ENCODE measurements around the gene OR1F1. TPM values are rescaled to one million over a fixed set of nuclear protein-coding genes. Genes with fewer than 3 reads are reported as not detected.

Gene OR1F1
- total and polyA plus RNA-seq, 2 experiments from 2014 or later, result 0.38 TPM; not detected in 1

DNA sequence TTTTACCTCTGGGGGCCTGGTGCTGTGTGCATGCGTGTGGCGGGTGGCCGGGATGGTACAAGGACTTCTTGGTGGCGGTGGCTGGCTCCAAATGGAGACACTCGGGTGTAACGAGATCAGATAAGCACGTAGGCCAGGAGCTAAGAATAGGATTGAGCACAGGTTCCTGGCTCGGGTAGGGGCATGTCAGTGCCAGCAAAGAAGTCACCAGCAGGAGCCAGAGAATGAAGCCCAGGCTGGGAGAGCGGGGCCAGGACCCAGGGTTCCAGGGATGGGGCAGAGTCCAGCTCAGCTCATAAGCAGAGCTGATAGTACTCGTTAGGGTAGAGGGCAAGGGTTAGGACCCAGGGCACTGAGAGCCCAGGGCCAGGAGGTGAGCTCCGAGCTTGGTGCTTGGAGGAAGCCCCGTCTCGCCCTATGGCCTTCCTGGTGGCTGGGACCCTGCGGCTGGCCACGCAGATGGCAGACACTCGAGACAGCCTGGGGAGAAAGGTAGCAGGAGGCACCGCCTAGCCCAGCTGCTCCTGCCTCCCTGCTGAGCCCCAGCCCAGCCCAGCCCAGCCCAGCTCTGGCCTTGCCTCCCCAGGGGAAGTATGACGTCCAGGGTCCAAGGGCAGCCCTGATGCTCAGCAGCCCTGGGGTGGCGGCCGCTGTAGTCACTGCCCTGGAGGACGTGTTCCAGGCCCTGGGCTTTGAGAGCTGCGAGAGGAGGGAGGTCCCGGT is 44.2 kb upstream of the OR1F1 start:
- H3K27ac Mint-ChIP-seq, result no peak overlapping the region

More for the DNA sequence above, 44.2 kb upstream of the OR1F1 start:
- ATAC-seq, result no peak
- no peak overlapping the region for H3K27ac ChIP-seq (ENCODE audit: low read depth)
- no peak for DNase-seq (ENCODE audit: low spot score)
- H3K9me2 ChIP-seq (ENCODE audit: insufficient read depth), result no peaks in the 10 kb centered on the region
- H3K4me3 ChIP-seq, result no peak overlapping the region
- H3F3A ChIP-seq (replicated peaks; ENCODE audit: low read depth), result peaks cover 6% of the 10 kb centered on the region; the same call in 1 of the 2 replicates
- H3K36me3 Mint-ChIP-seq (ENCODE audit: low read depth), result peaks cover 6% of the 10 kb centered on the region
- H3K79me2 ChIP-seq (replicated peaks; ENCODE audit: insufficient read depth), result no peaks in the 10 kb centered on the region
- H3K4me1 ChIP-seq (ENCODE audit: insufficient read depth), result no peaks in the 10 kb centered on the region; the same call in 1 of the 2 replicates
- H3K4me2 ChIP-seq, result no peak overlapping the region
- H3K9me3 Mint-ChIP-seq, result peaks cover 3% of the 10 kb centered on the region; the same call in 2 of the 3 replicates
- peaks cover 5% of the 10 kb centered on the region; the same call in 1 of the 3 replicates for H3K4me1 Mint-ChIP-seq
- TF ChIP-seq, protein P1, sequence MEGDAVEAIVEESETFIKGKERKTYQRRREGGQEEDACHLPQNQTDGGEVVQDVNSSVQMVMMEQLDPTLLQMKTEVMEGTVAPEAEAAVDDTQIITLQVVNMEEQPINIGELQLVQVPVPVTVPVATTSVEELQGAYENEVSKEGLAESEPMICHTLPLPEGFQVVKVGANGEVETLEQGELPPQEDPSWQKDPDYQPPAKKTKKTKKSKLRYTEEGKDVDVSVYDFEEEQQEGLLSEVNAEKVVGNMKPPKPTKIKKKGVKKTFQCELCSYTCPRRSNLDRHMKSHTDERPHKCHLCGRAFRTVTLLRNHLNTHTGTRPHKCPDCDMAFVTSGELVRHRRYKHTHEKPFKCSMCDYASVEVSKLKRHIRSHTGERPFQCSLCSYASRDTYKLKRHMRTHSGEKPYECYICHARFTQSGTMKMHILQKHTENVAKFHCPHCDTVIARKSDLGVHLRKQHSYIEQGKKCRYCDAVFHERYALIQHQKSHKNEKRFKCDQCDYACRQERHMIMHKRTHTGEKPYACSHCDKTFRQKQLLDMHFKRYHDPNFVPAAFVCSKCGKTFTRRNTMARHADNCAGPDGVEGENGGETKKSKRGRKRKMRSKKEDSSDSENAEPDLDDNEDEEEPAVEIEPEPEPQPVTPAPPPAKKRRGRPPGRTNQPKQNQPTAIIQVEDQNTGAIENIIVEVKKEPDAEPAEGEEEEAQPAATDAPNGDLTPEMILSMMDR (conservative IDR thresholded peaks at IDR 0.05; ENCODE audit: low read depth in 2 of 2), result no peak
- TF ChIP-seq EZH2phosphoT487 (IDR thresholded peaks at IDR 0.05; ENCODE audit: unreplicated experiment) (no peak), JUNB (IDR thresholded peaks at IDR 0.05; ENCODE audit: unreplicated experiment) (no peak), NANOG (IDR thresholded peaks at IDR 0.05; ENCODE audit: borderline replicate concordance) (no peak), EZH2 (IDR thresholded peaks at IDR 0.05; ENCODE audit: low read depth, unreplicated experiment) (no peak), ZNF114 (CRISPR knock-in tag; IDR thresholded peaks at IDR 0.05) (no peak), CREB1 (CRISPR knock-in tag; IDR thresholded peaks at IDR 0.05; ENCODE audit: low read depth) (no peak), STAT1 (IDR thresholded peaks at IDR 0.05; ENCODE audit: unreplicated experiment) (no peak), POLR2AphosphoS5 (IDR thresholded peaks at IDR 0.05; ENCODE audit: low read depth) (no peak), ZNF331 (CRISPR knock-in tag; IDR thresholded peaks at IDR 0.05; ENCODE audit: low read depth) (no peak)
- TF ChIP-seq, protein P2, sequence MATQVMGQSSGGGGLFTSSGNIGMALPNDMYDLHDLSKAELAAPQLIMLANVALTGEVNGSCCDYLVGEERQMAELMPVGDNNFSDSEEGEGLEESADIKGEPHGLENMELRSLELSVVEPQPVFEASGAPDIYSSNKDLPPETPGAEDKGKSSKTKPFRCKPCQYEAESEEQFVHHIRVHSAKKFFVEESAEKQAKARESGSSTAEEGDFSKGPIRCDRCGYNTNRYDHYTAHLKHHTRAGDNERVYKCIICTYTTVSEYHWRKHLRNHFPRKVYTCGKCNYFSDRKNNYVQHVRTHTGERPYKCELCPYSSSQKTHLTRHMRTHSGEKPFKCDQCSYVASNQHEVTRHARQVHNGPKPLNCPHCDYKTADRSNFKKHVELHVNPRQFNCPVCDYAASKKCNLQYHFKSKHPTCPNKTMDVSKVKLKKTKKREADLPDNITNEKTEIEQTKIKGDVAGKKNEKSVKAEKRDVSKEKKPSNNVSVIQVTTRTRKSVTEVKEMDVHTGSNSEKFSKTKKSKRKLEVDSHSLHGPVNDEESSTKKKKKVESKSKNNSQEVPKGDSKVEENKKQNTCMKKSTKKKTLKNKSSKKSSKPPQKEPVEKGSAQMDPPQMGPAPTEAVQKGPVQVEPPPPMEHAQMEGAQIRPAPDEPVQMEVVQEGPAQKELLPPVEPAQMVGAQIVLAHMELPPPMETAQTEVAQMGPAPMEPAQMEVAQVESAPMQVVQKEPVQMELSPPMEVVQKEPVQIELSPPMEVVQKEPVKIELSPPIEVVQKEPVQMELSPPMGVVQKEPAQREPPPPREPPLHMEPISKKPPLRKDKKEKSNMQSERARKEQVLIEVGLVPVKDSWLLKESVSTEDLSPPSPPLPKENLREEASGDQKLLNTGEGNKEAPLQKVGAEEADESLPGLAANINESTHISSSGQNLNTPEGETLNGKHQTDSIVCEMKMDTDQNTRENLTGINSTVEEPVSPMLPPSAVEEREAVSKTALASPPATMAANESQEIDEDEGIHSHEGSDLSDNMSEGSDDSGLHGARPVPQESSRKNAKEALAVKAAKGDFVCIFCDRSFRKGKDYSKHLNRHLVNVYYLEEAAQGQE (IDR thresholded peaks at IDR 0.05; ENCODE audit: unreplicated experiment), result no peak
- TF ChIP-seq, protein P3, sequence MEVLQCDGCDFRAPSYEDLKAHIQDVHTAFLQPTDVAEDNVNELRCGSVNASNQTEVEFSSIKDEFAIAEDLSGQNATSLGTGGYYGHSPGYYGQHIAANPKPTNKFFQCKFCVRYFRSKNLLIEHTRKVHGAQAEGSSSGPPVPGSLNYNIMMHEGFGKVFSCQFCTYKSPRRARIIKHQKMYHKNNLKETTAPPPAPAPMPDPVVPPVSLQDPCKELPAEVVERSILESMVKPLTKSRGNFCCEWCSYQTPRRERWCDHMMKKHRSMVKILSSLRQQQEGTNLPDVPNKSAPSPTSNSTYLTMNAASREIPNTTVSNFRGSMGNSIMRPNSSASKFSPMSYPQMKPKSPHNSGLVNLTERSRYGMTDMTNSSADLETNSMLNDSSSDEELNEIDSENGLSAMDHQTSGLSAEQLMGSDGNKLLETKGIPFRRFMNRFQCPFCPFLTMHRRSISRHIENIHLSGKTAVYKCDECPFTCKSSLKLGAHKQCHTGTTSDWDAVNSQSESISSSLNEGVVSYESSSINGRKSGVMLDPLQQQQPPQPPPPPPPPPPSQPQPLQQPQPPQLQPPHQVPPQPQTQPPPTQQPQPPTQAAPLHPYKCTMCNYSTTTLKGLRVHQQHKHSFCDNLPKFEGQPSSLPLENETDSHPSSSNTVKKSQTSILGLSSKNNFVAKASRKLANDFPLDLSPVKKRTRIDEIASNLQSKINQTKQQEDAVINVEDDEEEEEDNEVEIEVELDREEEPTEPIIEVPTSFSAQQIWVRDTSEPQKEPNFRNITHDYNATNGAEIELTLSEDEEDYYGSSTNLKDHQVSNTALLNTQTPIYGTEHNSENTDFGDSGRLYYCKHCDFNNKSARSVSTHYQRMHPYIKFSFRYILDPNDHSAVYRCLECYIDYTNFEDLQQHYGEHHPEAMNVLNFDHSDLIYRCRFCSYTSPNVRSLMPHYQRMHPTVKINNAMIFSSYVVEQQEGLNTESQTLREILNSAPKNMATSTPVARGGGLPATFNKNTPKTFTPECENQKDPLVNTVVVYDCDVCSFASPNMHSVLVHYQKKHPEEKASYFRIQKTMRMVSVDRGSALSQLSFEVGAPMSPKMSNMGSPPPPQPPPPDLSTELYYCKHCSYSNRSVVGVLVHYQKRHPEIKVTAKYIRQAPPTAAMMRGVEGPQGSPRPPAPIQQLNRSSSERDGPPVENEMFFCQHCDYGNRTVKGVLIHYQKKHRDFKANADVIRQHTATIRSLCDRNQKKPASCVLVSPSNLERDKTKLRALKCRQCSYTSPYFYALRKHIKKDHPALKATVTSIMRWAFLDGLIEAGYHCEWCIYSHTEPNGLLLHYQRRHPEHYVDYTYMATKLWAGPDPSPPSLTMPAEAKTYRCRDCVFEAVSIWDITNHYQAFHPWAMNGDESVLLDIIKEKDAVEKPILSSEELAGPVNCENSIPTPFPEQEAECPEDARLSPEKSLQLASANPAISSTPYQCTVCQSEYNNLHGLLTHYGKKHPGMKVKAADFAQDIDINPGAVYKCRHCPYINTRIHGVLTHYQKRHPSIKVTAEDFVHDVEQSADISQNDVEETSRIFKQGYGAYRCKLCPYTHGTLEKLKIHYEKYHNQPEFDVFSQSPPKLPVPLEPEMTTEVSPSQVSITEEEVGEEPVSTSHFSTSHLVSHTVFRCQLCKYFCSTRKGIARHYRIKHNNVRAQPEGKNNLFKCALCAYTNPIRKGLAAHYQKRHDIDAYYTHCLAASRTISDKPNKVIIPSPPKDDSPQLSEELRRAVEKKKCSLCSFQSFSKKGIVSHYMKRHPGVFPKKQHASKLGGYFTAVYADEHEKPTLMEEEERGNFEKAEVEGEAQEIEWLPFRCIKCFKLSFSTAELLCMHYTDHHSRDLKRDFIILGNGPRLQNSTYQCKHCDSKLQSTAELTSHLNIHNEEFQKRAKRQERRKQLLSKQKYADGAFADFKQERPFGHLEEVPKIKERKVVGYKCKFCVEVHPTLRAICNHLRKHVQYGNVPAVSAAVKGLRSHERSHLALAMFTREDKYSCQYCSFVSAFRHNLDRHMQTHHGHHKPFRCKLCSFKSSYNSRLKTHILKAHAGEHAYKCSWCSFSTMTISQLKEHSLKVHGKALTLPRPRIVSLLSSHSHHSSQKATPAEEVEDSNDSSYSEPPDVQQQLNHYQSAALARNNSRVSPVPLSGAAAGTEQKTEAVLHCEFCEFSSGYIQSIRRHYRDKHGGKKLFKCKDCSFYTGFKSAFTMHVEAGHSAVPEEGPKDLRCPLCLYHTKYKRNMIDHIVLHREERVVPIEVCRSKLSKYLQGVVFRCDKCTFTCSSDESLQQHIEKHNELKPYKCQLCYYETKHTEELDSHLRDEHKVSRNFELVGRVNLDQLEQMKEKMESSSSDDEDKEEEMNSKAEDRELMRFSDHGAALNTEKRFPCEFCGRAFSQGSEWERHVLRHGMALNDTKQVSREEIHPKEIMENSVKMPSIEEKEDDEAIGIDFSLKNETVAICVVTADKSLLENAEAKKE (CRISPR knock-in tag; IDR thresholded peaks at IDR 0.05), result no peak
- TF ChIP-seq, protein P4, sequence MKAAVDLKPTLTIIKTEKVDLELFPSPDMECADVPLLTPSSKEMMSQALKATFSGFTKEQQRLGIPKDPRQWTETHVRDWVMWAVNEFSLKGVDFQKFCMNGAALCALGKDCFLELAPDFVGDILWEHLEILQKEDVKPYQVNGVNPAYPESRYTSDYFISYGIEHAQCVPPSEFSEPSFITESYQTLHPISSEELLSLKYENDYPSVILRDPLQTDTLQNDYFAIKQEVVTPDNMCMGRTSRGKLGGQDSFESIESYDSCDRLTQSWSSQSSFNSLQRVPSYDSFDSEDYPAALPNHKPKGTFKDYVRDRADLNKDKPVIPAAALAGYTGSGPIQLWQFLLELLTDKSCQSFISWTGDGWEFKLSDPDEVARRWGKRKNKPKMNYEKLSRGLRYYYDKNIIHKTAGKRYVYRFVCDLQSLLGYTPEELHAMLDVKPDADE (IDR thresholded peaks at IDR 0.05), result no peak
- H3K27me3 Mint-ChIP-seq (ENCODE audit: insufficient read depth, low read depth, poor library complexity), result peaks cover 20% of the 10 kb centered on the region
- no peaks in the 10 kb centered on the region for H4K20me1 ChIP-seq (replicated peaks; ENCODE audit: insufficient read depth)
- no peak overlapping the region for H2AFZ ChIP-seq
- H3K36me3 ChIP-seq (ENCODE audit: insufficient read depth), result no peaks in the 10 kb centered on the region; the same call in 1 of the 2 replicates
- H3K27me3 ChIP-seq (ENCODE audit: insufficient read depth), result peaks cover 13% of the 10 kb centered on the region
- no peak overlapping the region for H3K4me3 Mint-ChIP-seq
